PFSK-1 (cell line): ENCODE data around the gene LSM12.

Experiments
- FOXP2 ChIP-seq: optimal IDR thresholded peaks from 2 replicates; pipeline ENCODE3; 2011; ENCODE audit warnings: borderline replicate concordance, control low read depth, inconsistent platforms; ENCODE audit not compliant: insufficient read depth; ENCODE audit errors: extremely low read length, extremely low read depth
- POLR2AphosphoS5 ChIP-seq: IDR thresholded peaks from 2 replicates; pipeline ENCODE4 v1.6.1; 2012; ENCODE audit warnings: low read depth, mild to moderate bottlenecking, control low read depth, low read length, moderate library complexity
- SIN3A ChIP-seq: IDR thresholded peaks from 2 replicates; pipeline ENCODE4 v1.6.1; 2012; ENCODE audit warnings: mild to moderate bottlenecking, low read length, moderate library complexity, borderline replicate concordance; ENCODE audit not compliant: insufficient read depth
- TAF1 ChIP-seq: IDR thresholded peaks from 2 replicates; pipeline ENCODE4 v1.6.1; 2012; ENCODE audit warnings: low read length, control low read depth, borderline replicate concordance; ENCODE audit not compliant: insufficient read depth
- TF ChIP-seq, protein P1 (sequence below), 2 experiments: IDR thresholded peaks; 2 replicates each; pipeline versions ENCODE4 v1.6.1 to v1.8.0; 2011 to 2012; ENCODE audit warnings: low read depth in 2 of 2, low read length in 2 of 2, control low read depth in 1 of 2, inconsistent platforms in 1 of 2, mild to moderate bottlenecking in 1 of 2, moderate library complexity in 1 of 2; ENCODE audit not compliant: insufficient read depth in 1 of 2

The LSM12 gene

DNA sequence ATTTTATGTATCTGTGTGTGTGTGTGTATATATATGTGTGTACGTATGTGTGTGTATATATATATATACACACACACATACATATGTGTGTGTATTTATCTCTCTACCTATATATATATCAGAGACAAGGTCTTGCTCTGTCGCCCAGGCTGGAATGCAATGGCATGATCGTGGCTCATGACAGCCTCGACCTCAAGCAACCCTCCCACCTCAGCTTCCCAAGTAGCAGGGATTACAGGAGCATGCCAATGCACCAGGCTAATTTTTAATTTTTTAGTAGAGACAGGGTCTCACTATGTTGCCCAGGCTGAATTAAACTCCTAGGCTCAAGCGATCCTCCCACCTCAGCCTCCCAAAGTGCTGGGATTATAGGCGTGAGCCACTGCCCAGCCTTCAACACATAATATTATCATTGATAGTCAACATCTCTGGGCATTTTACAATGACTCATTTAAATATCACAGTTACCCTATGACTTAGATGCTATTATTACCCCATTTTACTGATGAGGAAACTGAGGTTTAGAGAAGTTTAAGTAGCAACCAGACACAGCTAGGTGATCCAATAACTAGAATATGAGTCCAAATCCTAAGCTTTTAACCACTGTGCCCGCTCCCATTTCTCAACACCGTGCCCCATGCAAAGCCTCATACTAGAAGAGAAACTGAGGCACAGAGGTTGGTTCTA, 28.4 kb upstream of the LSM12 start:
- TF ChIP-seq, protein P1, sequence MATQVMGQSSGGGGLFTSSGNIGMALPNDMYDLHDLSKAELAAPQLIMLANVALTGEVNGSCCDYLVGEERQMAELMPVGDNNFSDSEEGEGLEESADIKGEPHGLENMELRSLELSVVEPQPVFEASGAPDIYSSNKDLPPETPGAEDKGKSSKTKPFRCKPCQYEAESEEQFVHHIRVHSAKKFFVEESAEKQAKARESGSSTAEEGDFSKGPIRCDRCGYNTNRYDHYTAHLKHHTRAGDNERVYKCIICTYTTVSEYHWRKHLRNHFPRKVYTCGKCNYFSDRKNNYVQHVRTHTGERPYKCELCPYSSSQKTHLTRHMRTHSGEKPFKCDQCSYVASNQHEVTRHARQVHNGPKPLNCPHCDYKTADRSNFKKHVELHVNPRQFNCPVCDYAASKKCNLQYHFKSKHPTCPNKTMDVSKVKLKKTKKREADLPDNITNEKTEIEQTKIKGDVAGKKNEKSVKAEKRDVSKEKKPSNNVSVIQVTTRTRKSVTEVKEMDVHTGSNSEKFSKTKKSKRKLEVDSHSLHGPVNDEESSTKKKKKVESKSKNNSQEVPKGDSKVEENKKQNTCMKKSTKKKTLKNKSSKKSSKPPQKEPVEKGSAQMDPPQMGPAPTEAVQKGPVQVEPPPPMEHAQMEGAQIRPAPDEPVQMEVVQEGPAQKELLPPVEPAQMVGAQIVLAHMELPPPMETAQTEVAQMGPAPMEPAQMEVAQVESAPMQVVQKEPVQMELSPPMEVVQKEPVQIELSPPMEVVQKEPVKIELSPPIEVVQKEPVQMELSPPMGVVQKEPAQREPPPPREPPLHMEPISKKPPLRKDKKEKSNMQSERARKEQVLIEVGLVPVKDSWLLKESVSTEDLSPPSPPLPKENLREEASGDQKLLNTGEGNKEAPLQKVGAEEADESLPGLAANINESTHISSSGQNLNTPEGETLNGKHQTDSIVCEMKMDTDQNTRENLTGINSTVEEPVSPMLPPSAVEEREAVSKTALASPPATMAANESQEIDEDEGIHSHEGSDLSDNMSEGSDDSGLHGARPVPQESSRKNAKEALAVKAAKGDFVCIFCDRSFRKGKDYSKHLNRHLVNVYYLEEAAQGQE (IDR thresholded peaks at IDR 0.05; ENCODE audit: insufficient read depth in 1 of 2, low read depth in 2 of 2, low read length in 2 of 2), result no peak
- TF ChIP-seq POLR2AphosphoS5 (no peak), TAF1 (no peak), SIN3A (no peak), FOXP2 (no peak)

DNA sequence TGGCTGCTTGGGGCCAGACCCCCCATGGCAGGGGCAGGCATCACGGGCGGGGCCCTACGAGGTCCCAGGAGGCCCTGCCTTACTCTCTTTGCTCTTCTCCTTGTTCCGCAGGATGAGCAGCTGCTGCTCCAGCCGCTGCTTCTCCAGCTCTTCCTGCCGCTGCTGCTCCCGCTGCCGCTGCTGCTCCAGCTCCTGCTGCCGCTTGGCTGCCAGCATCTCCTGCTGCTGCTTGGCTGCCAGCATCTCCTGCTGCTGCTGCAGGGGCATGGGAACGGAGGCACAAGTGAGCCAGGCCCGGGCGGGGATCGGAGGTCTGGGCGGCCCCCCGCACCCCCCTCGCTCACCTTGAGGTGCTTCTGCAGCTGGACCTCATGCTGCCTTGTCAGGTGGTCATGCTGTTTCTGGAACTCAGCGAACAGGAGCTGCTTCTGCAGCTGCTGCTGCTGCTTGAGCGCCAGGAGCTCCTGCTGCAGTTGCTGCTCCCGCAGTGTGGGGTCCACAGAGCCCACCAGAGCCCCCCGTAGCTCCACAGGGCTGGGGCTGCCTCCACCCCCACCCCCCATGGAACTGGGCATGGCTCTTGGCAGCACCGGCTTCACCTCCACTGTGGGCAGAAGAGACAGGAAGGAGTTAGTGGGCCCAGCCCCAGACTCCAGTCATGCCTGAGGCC, 26.9 kb upstream of the LSM12 start:
- TF ChIP-seq SIN3A (no peak), TAF1 (no peak), FOXP2 (no peak), POLR2AphosphoS5 (no peak)
- TF ChIP-seq, protein P1 (IDR thresholded peaks at IDR 0.05; ENCODE audit: insufficient read depth in 1 of 2, low read depth in 2 of 2, low read length in 2 of 2), result no peak

DNA sequence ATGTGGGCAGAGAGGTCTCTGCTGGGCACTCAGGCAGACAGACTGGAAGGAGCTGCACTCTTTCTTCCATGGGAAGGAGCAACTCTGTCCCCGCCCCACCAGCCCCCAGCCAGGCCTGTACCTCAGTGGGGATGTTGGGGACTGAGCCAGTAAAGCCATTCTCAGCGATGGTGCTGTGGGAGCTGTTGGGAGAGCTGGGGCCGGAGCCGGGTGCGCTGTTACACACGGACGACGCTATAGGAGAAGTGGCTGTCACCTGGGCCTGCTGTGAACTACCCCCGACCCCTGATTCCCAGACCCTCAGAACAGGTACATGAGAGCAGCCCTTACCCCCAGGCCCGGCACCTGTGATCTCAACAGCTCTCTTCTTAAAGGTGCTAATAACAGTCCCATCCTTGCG, 25.6 kb upstream of the LSM12 start:
- no peak for TF ChIP-seq POLR2AphosphoS5

DNA sequence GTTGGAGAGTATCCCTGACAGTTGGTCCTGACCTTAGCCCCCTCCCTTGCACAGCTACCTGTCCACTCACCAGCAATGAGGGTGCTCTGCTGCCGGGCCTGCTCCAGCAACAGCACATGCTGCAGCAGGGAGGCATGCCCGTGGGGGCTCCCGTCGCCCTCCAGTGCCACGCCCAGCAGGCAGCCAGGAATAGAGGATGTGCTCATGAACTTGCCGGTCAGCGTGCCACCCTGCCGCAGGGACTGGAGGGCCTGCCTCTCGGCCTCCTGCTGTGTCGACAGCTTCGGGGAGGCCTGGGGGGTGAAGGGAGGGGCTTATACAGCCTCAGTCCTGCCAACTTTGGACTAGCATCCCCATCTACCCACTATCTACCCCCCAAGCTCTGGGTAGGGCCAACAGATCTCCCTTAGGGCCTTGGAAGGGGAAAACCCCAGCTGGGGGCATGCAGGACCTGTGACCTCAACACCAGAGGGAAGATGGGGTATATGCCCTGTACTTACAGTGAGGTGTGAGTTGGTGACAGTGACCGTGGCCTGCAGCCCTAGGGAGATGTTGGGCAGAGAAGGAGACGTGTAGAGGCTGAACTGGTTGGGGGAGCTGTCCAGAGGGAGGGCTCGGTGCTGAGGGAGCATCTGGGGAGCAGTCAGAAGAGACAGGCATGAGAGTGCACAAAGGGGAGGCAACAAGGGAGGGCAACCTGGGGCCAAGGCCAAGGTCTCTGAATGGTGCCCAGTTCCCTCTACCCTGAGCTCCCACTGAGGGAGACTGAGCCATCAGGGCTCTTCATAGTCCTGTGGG, 24.9 kb upstream of the LSM12 start:
- TF ChIP-seq POLR2AphosphoS5 (no peak), FOXP2 (no peak), TAF1 (no peak), SIN3A (no peak)
- TF ChIP-seq, protein P1 (IDR thresholded peaks at IDR 0.05; ENCODE audit: insufficient read depth in 1 of 2, low read depth in 2 of 2, low read length in 2 of 2), result no peak

DNA sequence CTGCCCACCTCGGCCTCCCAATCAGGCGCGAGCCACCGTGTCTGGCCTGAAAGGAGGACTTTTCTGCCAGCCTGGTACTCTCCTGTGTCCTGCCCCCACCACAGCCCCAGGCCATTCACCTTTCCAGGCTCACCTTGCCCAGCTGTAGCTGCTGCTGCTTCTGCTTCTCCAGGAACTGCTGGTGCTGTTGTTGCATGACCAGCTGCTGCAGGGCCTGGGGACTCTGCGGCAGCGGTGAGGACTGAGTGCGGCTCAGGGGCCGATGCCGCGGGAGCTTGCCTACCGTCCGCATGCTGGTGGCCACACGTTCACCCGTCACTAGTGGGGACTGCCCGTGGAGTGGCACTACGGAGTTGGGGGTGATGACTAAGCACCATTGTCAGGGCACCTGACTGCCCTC, 21.8 kb upstream of the LSM12 start:
- TF ChIP-seq FOXP2, result no peak
- TF ChIP-seq SIN3A, result no peak

DNA sequence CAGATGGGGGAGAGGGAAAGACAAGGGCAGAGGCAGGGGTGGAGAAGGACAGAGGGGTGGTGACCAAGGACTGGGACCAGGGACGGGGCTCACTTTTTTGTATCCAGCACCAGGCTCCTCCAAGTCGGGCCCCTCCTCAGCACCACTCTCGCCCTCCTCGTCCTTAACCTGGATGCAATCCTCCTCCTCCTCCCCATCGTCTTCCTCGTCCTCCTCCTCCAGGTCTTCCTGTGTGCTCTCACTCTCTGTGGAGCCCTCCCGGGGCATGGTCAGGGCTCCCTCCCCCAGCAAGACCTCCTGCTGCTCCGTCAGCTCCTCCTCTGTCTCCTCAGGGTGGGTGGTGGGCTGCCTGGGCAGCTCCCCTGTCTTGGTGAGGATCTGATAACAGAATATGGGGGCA, 20.8 kb upstream of the LSM12 start:
- TF ChIP-seq FOXP2 (no peak), TAF1 (no peak), POLR2AphosphoS5 (no peak), SIN3A (no peak)
- TF ChIP-seq, protein P1 (IDR thresholded peaks at IDR 0.05; ENCODE audit: insufficient read depth in 1 of 2, low read depth in 2 of 2, low read length in 2 of 2), result no peak
